Measurements from ENCODE around the gene OR52W1.

DNA sequence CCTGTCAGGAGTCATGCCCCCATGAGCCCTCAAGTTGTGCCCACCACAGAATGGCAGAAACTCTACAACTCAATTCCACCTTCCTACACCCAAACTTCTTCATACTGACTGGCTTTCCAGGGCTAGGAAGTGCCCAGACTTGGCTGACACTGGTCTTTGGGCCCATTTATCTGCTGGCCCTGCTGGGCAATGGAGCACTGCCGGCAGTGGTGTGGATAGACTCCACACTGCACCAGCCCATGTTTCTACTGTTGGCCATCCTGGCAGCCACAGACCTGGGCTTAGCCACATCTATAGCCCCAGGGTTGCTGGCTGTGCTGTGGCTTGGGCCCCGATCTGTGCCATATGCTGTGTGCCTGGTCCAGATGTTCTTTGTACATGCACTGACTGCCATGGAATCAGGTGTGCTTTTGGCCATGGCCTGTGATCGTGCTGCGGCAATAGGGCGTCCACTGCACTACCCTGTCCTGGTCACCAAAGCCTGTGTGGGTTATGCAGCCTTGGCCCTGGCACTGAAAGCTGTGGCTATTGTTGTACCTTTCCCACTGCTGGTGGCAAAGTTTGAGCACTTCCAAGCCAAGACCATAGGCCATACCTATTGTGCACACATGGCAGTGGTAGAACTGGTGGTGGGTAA, at the start of gene OR52W1:
- TF ChIP-seq POLR2A (IDR thresholded peaks at IDR 0.05; ENCODE audit: low read length) (no peak), GATA1 (IDR thresholded peaks at IDR 0.05; ENCODE audit: low read depth, low read length) (no peak)

Measured in erythroblast (primary cell).